NT2/D1 (cell line): ENCODE measurements around the gene CD34.

Source experiments
- YY1 ChIP-seq: IDR thresholded peaks from 2 replicates; pipeline ENCODE4 v1.6.1; 2011; ENCODE audit not compliant: insufficient read length, insufficient read depth
- ZNF274 ChIP-seq: IDR thresholded peaks from 2 replicates; pipeline ENCODE4 v1.6.1; 2011; ENCODE audit warnings: mild to moderate bottlenecking, low read depth, low read length

DNA sequence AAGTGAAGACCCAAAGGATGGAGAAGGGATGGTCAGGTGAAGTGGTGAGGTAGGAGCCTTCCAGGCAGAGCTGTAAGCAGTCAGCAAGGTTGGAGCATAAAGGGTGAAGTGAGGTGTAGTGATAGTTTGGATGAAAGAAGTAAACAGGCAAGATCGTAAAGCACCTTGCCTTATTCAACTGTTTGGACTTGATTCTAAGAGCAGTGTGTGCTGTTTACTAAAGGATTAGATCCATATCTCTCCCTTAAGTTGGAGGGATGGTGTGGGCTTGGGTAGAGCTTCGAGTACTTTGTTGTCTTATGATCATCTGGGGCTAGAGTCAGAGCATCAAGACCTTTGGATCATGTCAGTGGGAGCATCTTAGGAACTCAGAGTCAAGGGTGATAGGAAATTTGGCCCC, 39.8 kb upstream of the CD34 start:
- TF ChIP-seq ZNF274 (no peak), YY1 (no peak)
